Transverse colon (tissue), 4 donors: ENCODE results near the gene QRICH1. TPM values are rescaled to one million over a fixed set of nuclear protein-coding genes. Genes with fewer than 3 reads are reported as not detected.

Experiments used
- DNase-seq: peaks from one replicate; pipeline ENCODE4 v3.0.0-alpha.2; 2019
- H3K27ac ChIP-seq, 4 donors: fragments of 200-600 bp; sonication (generic); 2 replicates each; pipeline ENCODE4 v1.5.1; 2016 to 2018; ENCODE audit warnings: inconsistent platforms in 4 of 4
- H3K27me3 ChIP-seq: fragments of 200-600 bp; sonication (generic); 2 replicates; pipeline ENCODE4 v1.5.1; 2017; ENCODE audit warnings: inconsistent platforms
- H3K36me3 ChIP-seq, 4 donors: fragments of 200-600 bp; sonication (generic); 2 replicates each; pipeline ENCODE4 v1.5.1; 2017 to 2019; ENCODE audit warnings: inconsistent platforms in 4 of 4
- H3K4me1 ChIP-seq, 4 donors: fragments of 200-600 bp; sonication (generic); 2 replicates each; pipeline ENCODE4 v1.5.1; 2017 to 2020; ENCODE audit warnings: inconsistent platforms in 4 of 4
- H3K4me3 ChIP-seq, 4 donors: fragments of 200-600 bp; sonication (generic); 1 replicate in 1 of 4; 2 replicates in 3 of 4; pipeline versions ENCODE4 v1.5.1 to v1.6.1; 2017 to 2019; ENCODE audit warnings: inconsistent platforms in 4 of 4
- H3K9me3 ChIP-seq, 2 donors: fragments of 200-600 bp; sonication (generic); 2 replicates each; pipeline ENCODE4 v1.5.1; 2017 to 2019; ENCODE audit warnings: inconsistent platforms in 2 of 2
- CTCF ChIP-seq, 5 experiments: fragments of 200-600 bp in 3 of 5; fragments of 450-650 bp in 2 of 5; sonication (generic) in 3 of 5; IDR thresholded peaks; 1 replicate in 2 of 5; 2 replicates in 3 of 5; pipeline ENCODE4 v1.5.1; 2016 to 2017; ENCODE audit warnings: antibody characterized with exemption in 5 of 5, inconsistent platforms in 3 of 5, mild to moderate bottlenecking in 2 of 5, moderate library complexity in 1 of 5
- EP300 ChIP-seq: sonication (generic); formaldehyde crosslinking; IDR thresholded peaks from one replicate; pipeline ENCODE4 v1.6.1; 2017; ENCODE audit warnings: antibody characterized with exemption, low read depth
- POLR2A ChIP-seq: fragments of 450-650 bp; IDR thresholded peaks from one replicate; pipeline ENCODE4 v1.6.1; 2016; ENCODE audit warnings: antibody characterized with exemption, mild to moderate bottlenecking, moderate library complexity
- POLR2AphosphoS5 ChIP-seq, 3 donors: sonication (generic); formaldehyde crosslinking; IDR thresholded peaks; one replicate each; pipeline ENCODE4 v1.6.1; 2016; ENCODE audit warnings: antibody characterized with exemption in 3 of 3
- WGBS, 2 donors: methylation state at CpG; one replicate each; pipeline ENCODE4 v1.1.5; 2018; ENCODE audit warnings: low coverage in 1 of 2; 5-methylcytosine and 5-hydroxymethylcytosine counted together
- in situ Hi-C, 4 donors: fragments of 200-750 bp; cut with MboI; loops; one replicate each; pipeline versions ENCODE4 v1.15.0 to v1.15.1; 2017; ENCODE audit warnings: low sequenced_read_pairs in 3 of 4, low pct_ligation_motif_present in 1 of 4, low pct_unique_long_range_greater_than_20kb in 1 of 4
- intact Hi-C: fragments of 100-400 bp; cut with DNase I; formaldehyde crosslinking; loops from one replicate; pipeline ENCODE4 v1.15.1; 2023; ENCODE audit warnings: low total_unique reads
- total RNA-seq, 4 donors: library from RNA; depleted of rRNA; stranded (reverse); fragments of >200 nt; gene quantifications; one replicate each; pipeline ENCODE4 v1.1.0, GENCODE V29; 2016

The QRICH1 gene
- total RNA-seq, 4 donors from 2014 or later, result 76.4 to 122 (median 84.7) TPM

DNA sequence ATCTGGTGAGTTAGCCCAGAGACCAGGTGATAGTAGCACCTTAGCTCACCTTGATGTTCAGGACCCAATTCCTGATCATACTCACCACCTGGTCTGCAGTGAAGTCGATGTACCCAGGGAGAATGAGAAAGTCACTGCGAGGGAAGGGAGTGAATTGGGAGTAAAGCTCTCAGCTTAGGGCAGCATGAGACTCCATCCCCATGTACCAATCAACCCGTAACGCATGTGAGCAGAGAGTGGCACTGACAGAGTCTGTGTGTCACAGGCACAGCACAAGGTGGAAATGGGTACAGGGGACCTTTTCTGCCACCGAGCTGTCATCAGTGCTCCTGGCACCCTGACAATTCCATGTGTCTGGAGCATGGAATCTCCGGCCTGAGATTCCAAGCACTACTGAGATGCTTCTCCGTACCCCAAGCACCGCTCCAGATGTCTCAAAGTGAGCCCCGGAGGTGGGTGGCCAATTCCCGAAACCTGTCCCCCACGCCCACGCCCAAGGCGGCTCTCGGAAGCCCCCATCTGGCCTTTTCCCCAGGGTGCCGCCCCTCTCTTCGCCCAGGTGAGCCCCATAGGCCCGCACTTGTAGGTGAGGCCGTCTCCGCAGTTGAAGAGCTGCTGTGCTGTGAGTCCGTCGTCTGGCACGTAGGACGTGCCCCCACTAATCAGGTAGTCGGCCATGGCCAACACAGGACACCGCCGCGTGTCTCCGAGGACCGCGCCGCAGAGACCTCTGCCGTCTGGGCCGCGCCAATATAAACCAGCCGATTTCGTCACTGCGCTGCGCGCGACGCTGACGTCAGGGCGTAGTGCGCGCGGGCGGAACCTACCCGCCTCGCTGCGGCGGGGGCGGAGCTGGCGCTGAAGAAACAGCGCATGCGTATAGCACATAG lies 65.0 kb downstream of the QRICH1 start, which contains the start of gene IMPDH2:
IMPDH2 (minus strand) TSS at position 726 of the 890 bp plus-strand sequence; CDS start at position 678, 48 bp downstream.
- H3K9me3 ChIP-seq, result no peaks in the 10 kb centered on the region
- WGBS, 2 donors, result 2% methylated on average over 50 of the region's 55 CpGs; no CpG with 5 or more reads in 1 of the 2 donors
- TF ChIP-seq CTCF (IDR thresholded peaks at IDR 0.05) (peak in 1 of 5 experiments; percentile 7), EP300 (no peak), POLR2AphosphoS5 (IDR thresholded peaks at IDR 0.05) (peak; percentile 98 to 100 (median 99)), POLR2A (peak; percentile 98)
- intact Hi-C loops, result no loop called here
- H3K36me3 ChIP-seq, result peaks cover 0 to 38% (median 10%) of the 10 kb centered on the region in 4 donors
- in situ Hi-C loops, result no loop called here
- no peaks in the 10 kb centered on the region for H3K27me3 ChIP-seq
- peak; percentile 95 for DNase-seq
- H3K4me1 ChIP-seq, result peaks cover 10 to 21% (median 15%) of the 10 kb centered on the region in 4 donors
- H3K4me3 ChIP-seq, result peak within 1 kb of the TSS; percentile 38 to 79 (median 62)
- peak within 1 kb of the TSS; percentile 89 to 96 (median 92) for H3K27ac ChIP-seq

GRCh38 chr3:49028298-49028672 lies 65.6 kb downstream of the QRICH1 start:
- no peak for TF ChIP-seq POLR2A
- H3K27ac ChIP-seq, result peak overlapping the region; percentile 89 to 96 (median 92)
- 56% methylated on average over 4 of the region's 4 CpGs; no CpG with 5 or more reads in 1 of the 2 donors for WGBS, 2 donors
- no peak for DNase-seq
- no peaks in the 10 kb centered on the region for H3K27me3 ChIP-seq
- H3K4me3 ChIP-seq, result peak overlapping the region in 2 of 4 donors; percentile 60 to 64
- intact Hi-C loops (no loop called here), in situ Hi-C loops (no loop called here)
- H3K4me1 ChIP-seq, result peaks cover 11 to 23% (median 17%) of the 10 kb centered on the region in 4 donors
- H3K36me3 ChIP-seq, result peaks cover 0 to 40% (median 10%) of the 10 kb centered on the region in 4 donors
- H3K9me3 ChIP-seq, result no peaks in the 10 kb centered on the region

GRCh38 chr3:49027634-49028033 lies 66.2 kb downstream of the QRICH1 start:
- Histone ChIP-seq H3K27ac (peak overlapping the region in 3 of 4 donors; percentile 89 to 94 (median 91)), H3K27me3 (no peaks in the 10 kb centered on the region)
- intact Hi-C loops, result no loop called here

DNA sequence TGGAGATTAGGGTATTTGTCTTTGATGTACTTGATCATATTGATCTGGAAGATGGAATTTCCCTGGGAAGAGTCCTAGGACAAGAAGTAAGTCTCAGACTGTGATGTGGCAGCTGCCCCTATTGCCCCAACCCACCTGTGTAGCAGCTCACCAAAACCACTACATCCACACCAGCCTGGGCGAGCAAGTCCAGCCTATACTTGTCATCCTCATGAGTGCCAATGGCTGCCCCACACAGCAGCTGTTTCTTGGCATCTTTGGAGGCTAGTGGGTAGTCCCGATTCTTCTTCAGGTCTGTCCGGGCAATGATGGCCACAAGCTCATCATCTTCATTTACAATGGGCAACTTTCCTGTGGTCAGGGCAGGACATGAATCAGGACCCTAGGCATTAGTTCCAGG lies 67.3 kb downstream of the QRICH1 start:
- intact Hi-C loops (no loop called here), in situ Hi-C loops (no loop called here)
- peaks cover 19 to 33% (median 25%) of the 10 kb centered on the region in 4 donors for H3K4me1 ChIP-seq
- H3K27me3 ChIP-seq, result no peaks in the 10 kb centered on the region
- DNase-seq, result no peak
- no peak overlapping the region for H3K4me3 ChIP-seq
- no peak for TF ChIP-seq CTCF (IDR thresholded peaks at IDR 0.05)
- TF ChIP-seq POLR2A, result no peak
- TF ChIP-seq POLR2AphosphoS5 (IDR thresholded peaks at IDR 0.05), result no peak
- no peak for TF ChIP-seq EP300
- H3K27ac ChIP-seq, result no peak overlapping the region
- peaks cover 0 to 24% (median 1%) of the 10 kb centered on the region in 4 donors for H3K36me3 ChIP-seq
- 97% methylated on average over 3 of the region's 3 CpGs; no CpG with 5 or more reads in 1 of the 2 donors for WGBS, 2 donors
- no peaks in the 10 kb centered on the region for H3K9me3 ChIP-seq

More at GRCh38 chr3:49027634-49028033, 66.2 kb downstream of the QRICH1 start:
- in situ Hi-C loops, result no loop called here
- no peak overlapping the region for H3K4me3 ChIP-seq
- peaks cover 17 to 29% (median 23%) of the 10 kb centered on the region in 4 donors for H3K4me1 ChIP-seq
- H3K9me3 ChIP-seq, result no peaks in the 10 kb centered on the region
- no peak for DNase-seq
- no peak for TF ChIP-seq POLR2AphosphoS5 (IDR thresholded peaks at IDR 0.05)
- TF ChIP-seq POLR2A, result no peak
- TF ChIP-seq EP300, result no peak
- TF ChIP-seq CTCF (IDR thresholded peaks at IDR 0.05), result no peak
- WGBS, 2 donors, result 94% methylated on average over 9 of the region's 9 CpGs; no CpG with 5 or more reads in 1 of the 2 donors
- peaks cover 0 to 35% (median 6%) of the 10 kb centered on the region in 4 donors for H3K36me3 ChIP-seq
